Neuronal stem cell (in vitro differentiated cells): ENCODE data around the gene PCNA.

Experiments used
- DNase-seq: peaks from one replicate; pipeline ENCODE4 v3.0.0-alpha.2; 2013; ENCODE audit warnings: low spot score
- H2AFZ ChIP-seq: one replicate; pipeline ENCODE4 v1.6.1; 2013; ENCODE audit warnings: mild to moderate bottlenecking, low read length, inconsistent platforms
- H2AK5ac ChIP-seq: 2 replicates; pipeline ENCODE4 v1.6.1; 2013; ENCODE audit warnings: low read depth, mild to moderate bottlenecking, inconsistent platforms, low read length, moderate library complexity, mixed read lengths
- H2BK120ac ChIP-seq: 2 replicates; pipeline ENCODE4 v1.6.1; 2013; ENCODE audit warnings: low read depth, mild to moderate bottlenecking, inconsistent platforms, low read length, moderate library complexity, mixed read lengths
- H2BK12ac ChIP-seq: one replicate; pipeline ENCODE4 v1.6.1; 2013; ENCODE audit warnings: low read length, inconsistent platforms
- H2BK15ac ChIP-seq: 2 replicates; pipeline ENCODE4 v1.6.1; 2013; ENCODE audit warnings: mild to moderate bottlenecking, low read length, inconsistent platforms, mixed read lengths
- H2BK5ac ChIP-seq: one replicate; pipeline ENCODE4 v1.6.1; 2013; ENCODE audit warnings: inconsistent platforms, mild to moderate bottlenecking, low read length, moderate library complexity
- H3K14ac ChIP-seq: one replicate; pipeline ENCODE4 v1.6.1; 2013; ENCODE audit warnings: low read length, inconsistent platforms
- H3K18ac ChIP-seq: 2 replicates; pipeline ENCODE4 v1.6.1; 2013; ENCODE audit warnings: low read length, inconsistent platforms
- H3K23ac ChIP-seq: 2 replicates; pipeline ENCODE4 v1.6.1; 2013; ENCODE audit warnings: low read depth, mild to moderate bottlenecking, mixed read lengths, low read length, inconsistent platforms; ENCODE audit not compliant: poor library complexity
- H3K27ac ChIP-seq: replicated peaks from 3 replicates; pipeline ENCODE4 v1.5.1; 2013; ENCODE audit warnings: low read length, inconsistent platforms
- H3K27me3 ChIP-seq, 3 experiments: 2 replicates each; pipeline ENCODE4 v1.6.1; 2013; ENCODE audit warnings: low read length in 3 of 3, mild to moderate bottlenecking in 2 of 3, inconsistent platforms in 1 of 3, low read depth in 1 of 3, mixed read lengths in 1 of 3, moderate library complexity in 1 of 3; ENCODE audit not compliant: control insufficient read depth in 3 of 3, insufficient read depth in 3 of 3
- H3K36me3 ChIP-seq, 2 donors: replicated peaks in 1 of 2; 2 replicates each; pipeline ENCODE4 v1.6.1; 2013; ENCODE audit warnings: low read length in 2 of 2; ENCODE audit not compliant: control insufficient read depth in 2 of 2, insufficient read depth in 2 of 2
- H3K4ac ChIP-seq: 2 replicates; pipeline ENCODE4 v1.6.1; 2013; ENCODE audit warnings: inconsistent platforms, mild to moderate bottlenecking, low read length, moderate library complexity
- H3K4me1 ChIP-seq, 2 donors: 1 replicate in 1 of 2; 2 replicates in 1 of 2; pipeline ENCODE4 v1.6.1; 2013; ENCODE audit warnings: low read length in 2 of 2, low read depth in 1 of 2; ENCODE audit not compliant: control insufficient read depth in 2 of 2, insufficient read depth in 1 of 2
- H3K4me2 ChIP-seq: one replicate; pipeline ENCODE4 v1.6.1; 2013; ENCODE audit warnings: mild to moderate bottlenecking, low read length, inconsistent platforms; ENCODE audit not compliant: insufficient read depth, poor library complexity, severe bottlenecking
- H3K4me3 ChIP-seq, 2 donors: 2 replicates each; pipeline ENCODE4 v1.5.1; 2013; ENCODE audit warnings: low read length in 2 of 2, mild to moderate bottlenecking in 2 of 2, inconsistent platforms in 1 of 2, moderate library complexity in 1 of 2
- H3K79me1 ChIP-seq: one replicate; pipeline ENCODE4 v1.6.1; 2013; ENCODE audit warnings: low read depth, mild to moderate bottlenecking, inconsistent platforms, low read length, moderate library complexity
- H3K9ac ChIP-seq: one replicate; pipeline ENCODE4 v1.6.1; 2013; ENCODE audit warnings: mild to moderate bottlenecking, low read depth, low read length, inconsistent platforms; ENCODE audit not compliant: poor library complexity
- H3K9me3 ChIP-seq, 2 donors: replicated peaks in 1 of 2; 2 replicates each; pipeline versions ENCODE3 to v1.6.1; 2013; ENCODE audit warnings: low read length in 2 of 2, mild to moderate bottlenecking in 2 of 2, inconsistent platforms in 1 of 2, low read depth in 1 of 2, mixed read lengths in 1 of 2, moderate library complexity in 1 of 2; ENCODE audit not compliant: control insufficient read depth in 2 of 2, insufficient read depth in 1 of 2
- H4K8ac ChIP-seq: one replicate; pipeline ENCODE4 v1.6.1; 2013; ENCODE audit warnings: low read depth, mild to moderate bottlenecking, inconsistent platforms, low read length, moderate library complexity
- H4K91ac ChIP-seq: one replicate; pipeline ENCODE4 v1.6.1; 2013; ENCODE audit warnings: low read length, low read depth, mild to moderate bottlenecking, inconsistent platforms; ENCODE audit not compliant: poor library complexity
- WGBS, 2 donors: extraction: QIAGEN DNeasy Blood & Tissue Kit; methylation state at CpG; one replicate each; pipeline ENCODE4 v1.1.7; 2013; ENCODE audit warnings: missing lambda C conversion rate in 2 of 2, mixed read lengths in 1 of 2; ENCODE audit not compliant: insufficient read length in 2 of 2, insufficient replicate concordance in 1 of 2; ENCODE audit errors: extremely low coverage in 2 of 2; 5-methylcytosine and 5-hydroxymethylcytosine counted together

The PCNA gene

GRCh38 chr20:5155404-5155803 is 35.6 kb upstream of the PCNA start:
- no peaks in the 10 kb centered on the region for H3K9me3 ChIP-seq
- H3K27ac ChIP-seq: no peak overlapping the region
- no peak overlapping the region for H2BK5ac ChIP-seq
- DNase-seq: no peak
- peaks cover 0 to 2% of the 10 kb centered on the region in 2 donors for H3K4me1 ChIP-seq
- no peak overlapping the region for H2BK120ac ChIP-seq
- H3K36me3 ChIP-seq: peaks cover 0 to 3% of the 10 kb centered on the region in 2 donors
- H3K79me1 ChIP-seq: no peaks in the 10 kb centered on the region
- no peak overlapping the region for H3K9ac ChIP-seq
- H3K4me2 ChIP-seq: no peak overlapping the region
- H3K27me3 ChIP-seq: no peaks in the 10 kb centered on the region
- no peak overlapping the region for H3K18ac ChIP-seq
- no peak overlapping the region for H4K91ac ChIP-seq
- H2BK12ac ChIP-seq: no peak overlapping the region
- no peak overlapping the region for H2AFZ ChIP-seq
- H3K23ac ChIP-seq: no peak overlapping the region
- WGBS, 2 donors: no CpG with 5 or more reads among the region's 2 CpGs
- H2BK15ac ChIP-seq: no peak overlapping the region
- H3K4me3 ChIP-seq: no peak overlapping the region
- H2AK5ac ChIP-seq: no peak overlapping the region
- H4K8ac ChIP-seq: no peak overlapping the region
- no peak overlapping the region for H3K4ac ChIP-seq
- no peak overlapping the region for H3K14ac ChIP-seq

GRCh38 chr20:5154543-5154925 is 34.8 kb upstream of the PCNA start:
- Histone ChIP-seq H2BK5ac (no peak overlapping the region), H3K36me3 (peaks cover 0 to 3% of the 10 kb centered on the region in 2 donors), H3K27ac (no peak overlapping the region), H4K91ac (no peak overlapping the region), H3K23ac (no peak overlapping the region), H4K8ac (no peak overlapping the region), H3K9me3 (no peaks in the 10 kb centered on the region), H2AK5ac (no peak overlapping the region), H3K4me3 (no peak overlapping the region), H3K14ac (no peak overlapping the region), H2AFZ (no peak overlapping the region), H3K18ac (no peak overlapping the region), H2BK15ac (no peak overlapping the region), H3K79me1 (no peaks in the 10 kb centered on the region), H3K4ac (no peak overlapping the region), H3K4me2 (no peak overlapping the region), H2BK12ac (no peak overlapping the region), H3K4me1 (peaks cover 0 to 4% of the 10 kb centered on the region in 2 donors), H3K9ac (no peak overlapping the region), H3K27me3 (no peaks in the 10 kb centered on the region), H2BK120ac (no peak overlapping the region)
- DNase-seq: no peak
- no CpG with 5 or more reads among the region's 6 CpGs for WGBS, 2 donors

- Histone ChIP-seq H3K14ac (no peak overlapping the region), H3K4me1 (peaks cover 0 to 4% of the 10 kb centered on the region in 2 donors), H3K27me3 (no peaks in the 10 kb centered on the region), H3K4me3 (no peak overlapping the region), H3K23ac (no peak overlapping the region), H2BK120ac (no peak overlapping the region), H4K91ac (no peak overlapping the region), H3K9ac (no peak overlapping the region), H4K8ac (no peak overlapping the region), H3K9me3 (no peaks in the 10 kb centered on the region), H3K4ac (no peak overlapping the region), H2BK15ac (no peak overlapping the region), H3K18ac (no peak overlapping the region), H2BK12ac (no peak overlapping the region), H3K36me3 (peaks cover 0 to 3% of the 10 kb centered on the region in 2 donors), H3K27ac (no peak overlapping the region), H3K79me1 (no peaks in the 10 kb centered on the region), H2AK5ac (no peak overlapping the region), H2AFZ (no peak overlapping the region), H2BK5ac (no peak overlapping the region), H3K4me2 (no peak overlapping the region)
- no peak for DNase-seq
- WGBS, 2 donors: no CpG with 5 or more reads among the region's 5 CpGs
Observed at GRCh38 chr20:5153612-5154542, 34.1 kb upstream of the PCNA start.

GRCh38 chr20:5153152-5153467 is 33.4 kb upstream of the PCNA start:
- no peak overlapping the region for H4K91ac ChIP-seq
- H2BK15ac ChIP-seq: no peak overlapping the region
- no peak overlapping the region for H3K18ac ChIP-seq
- no peak overlapping the region for H2AK5ac ChIP-seq
- no peak overlapping the region for H3K23ac ChIP-seq
- no peaks in the 10 kb centered on the region for H3K27me3 ChIP-seq
- no CpG with 5 or more reads among the region's 3 CpGs for WGBS, 2 donors
- no peak overlapping the region for H3K4ac ChIP-seq
- no peaks in the 10 kb centered on the region for H3K9me3 ChIP-seq
- H3K4me2 ChIP-seq: no peak overlapping the region
- H2BK120ac ChIP-seq: no peak overlapping the region
- no peak overlapping the region for H2AFZ ChIP-seq
- no peak overlapping the region for H3K27ac ChIP-seq
- no peak overlapping the region for H2BK12ac ChIP-seq
- no peak overlapping the region for H3K9ac ChIP-seq
- no peak for DNase-seq
- H2BK5ac ChIP-seq: no peak overlapping the region
- H3K14ac ChIP-seq: no peak overlapping the region
- H3K36me3 ChIP-seq: peaks cover 0 to 3% of the 10 kb centered on the region in 2 donors
- no peak overlapping the region for H4K8ac ChIP-seq
- H3K79me1 ChIP-seq: no peaks in the 10 kb centered on the region
- no peak overlapping the region for H3K4me3 ChIP-seq
- H3K4me1 ChIP-seq: peaks cover 0 to 4% of the 10 kb centered on the region in 2 donors
